ENCODE data around the gene MAGEA4.

DNA sequence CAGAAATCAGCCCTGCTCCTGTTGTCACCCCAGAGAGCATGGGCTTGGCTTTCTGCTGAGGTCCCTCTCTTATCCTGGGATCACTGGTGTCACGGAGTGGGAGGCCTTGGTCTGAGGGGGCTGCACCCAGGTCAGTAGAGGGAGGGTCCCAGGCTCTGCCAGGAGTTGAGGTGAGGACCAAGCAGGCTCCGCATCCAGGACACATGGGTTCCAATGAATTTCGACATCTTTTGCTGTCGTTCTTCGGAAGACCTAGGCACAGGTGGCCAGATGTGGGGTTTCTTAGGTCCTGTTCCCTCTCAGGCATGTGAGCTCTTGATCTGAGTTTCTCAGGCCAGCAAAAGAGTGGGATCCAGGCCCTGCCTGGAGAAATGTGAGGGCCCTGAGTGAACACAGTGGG lies 10.0 kb downstream of the MAGEA4 start:
- TF ChIP-seq, protein P1, sequence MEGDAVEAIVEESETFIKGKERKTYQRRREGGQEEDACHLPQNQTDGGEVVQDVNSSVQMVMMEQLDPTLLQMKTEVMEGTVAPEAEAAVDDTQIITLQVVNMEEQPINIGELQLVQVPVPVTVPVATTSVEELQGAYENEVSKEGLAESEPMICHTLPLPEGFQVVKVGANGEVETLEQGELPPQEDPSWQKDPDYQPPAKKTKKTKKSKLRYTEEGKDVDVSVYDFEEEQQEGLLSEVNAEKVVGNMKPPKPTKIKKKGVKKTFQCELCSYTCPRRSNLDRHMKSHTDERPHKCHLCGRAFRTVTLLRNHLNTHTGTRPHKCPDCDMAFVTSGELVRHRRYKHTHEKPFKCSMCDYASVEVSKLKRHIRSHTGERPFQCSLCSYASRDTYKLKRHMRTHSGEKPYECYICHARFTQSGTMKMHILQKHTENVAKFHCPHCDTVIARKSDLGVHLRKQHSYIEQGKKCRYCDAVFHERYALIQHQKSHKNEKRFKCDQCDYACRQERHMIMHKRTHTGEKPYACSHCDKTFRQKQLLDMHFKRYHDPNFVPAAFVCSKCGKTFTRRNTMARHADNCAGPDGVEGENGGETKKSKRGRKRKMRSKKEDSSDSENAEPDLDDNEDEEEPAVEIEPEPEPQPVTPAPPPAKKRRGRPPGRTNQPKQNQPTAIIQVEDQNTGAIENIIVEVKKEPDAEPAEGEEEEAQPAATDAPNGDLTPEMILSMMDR (IDR thresholded peaks at IDR 0.05; ENCODE audit: insufficient read depth, low read depth, low read length), result no peak
- TF ChIP-seq EZH2 (IDR thresholded peaks at IDR 0.05; ENCODE audit: insufficient read depth, low read length), result no peak
